ENCODE results near the gene DSCAML1. TPM values are rescaled to one million over a fixed set of nuclear protein-coding genes. Genes with fewer than 3 reads are reported as not detected.

The DSCAML1 gene
- total RNA-seq, 6 donors from 2014 or later, result 0.30 to 3.1 (median 1.3) TPM

DNA sequence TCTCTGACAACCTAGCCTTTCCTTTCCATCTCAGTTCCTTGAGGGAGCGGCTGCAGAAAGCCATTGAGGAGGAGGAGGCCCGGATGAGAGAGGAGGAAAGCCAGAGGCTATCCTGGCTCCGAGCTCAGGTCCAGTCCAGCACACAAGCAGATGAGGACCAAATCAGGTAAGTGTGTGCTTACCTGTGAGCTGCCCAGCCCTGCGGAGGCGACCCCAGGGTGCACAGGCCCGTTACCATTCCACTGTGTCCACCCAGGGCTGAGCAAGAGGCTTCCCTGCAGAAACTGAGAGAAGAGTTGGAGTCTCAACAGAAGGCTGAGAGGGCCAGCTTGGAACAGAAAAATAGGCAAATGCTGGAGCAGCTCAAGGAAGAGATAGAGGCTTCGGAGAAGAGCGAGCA lies 406.3 kb downstream of the DSCAML1 start:
- no peak overlapping the region for H3K27ac ChIP-seq
- DNase-seq (no peak), ATAC-seq (ENCODE audit: low FRiP score in 2 of 2) (no peak)
- TF ChIP-seq POLR2AphosphoS5 (IDR thresholded peaks at IDR 0.05), result no peak
- no peak for TF ChIP-seq CTCF (IDR thresholded peaks at IDR 0.05)
- no peak for TF ChIP-seq POLR2A (IDR thresholded peaks at IDR 0.05)
- no peak for TF ChIP-seq EP300 (IDR thresholded peaks at IDR 0.05)
- H3K4me3 ChIP-seq, result no peak overlapping the region
- WGBS, 2 donors, result 95% methylated on average over 8 of the region's 8 CpGs
- no peaks in the 10 kb centered on the region for H3K27me3 ChIP-seq
- no peaks in the 10 kb centered on the region for H3K4me1 ChIP-seq
- H3K9me3 ChIP-seq, result no peaks in the 10 kb centered on the region
- H3K36me3 ChIP-seq, result peaks cover 23 to 91% (median 69%) of the 10 kb centered on the region in 4 donors

- Histone ChIP-seq H3K4me3 (no peak overlapping the region), H3K36me3 (peaks cover 14 to 90% (median 59%) of the 10 kb centered on the region in 4 donors), H3K27ac (no peak overlapping the region), H3K4me1 (no peaks in the 10 kb centered on the region), H3K27me3 (no peaks in the 10 kb centered on the region), H3K9me3 (no peaks in the 10 kb centered on the region)
- DNase-seq (no peak), ATAC-seq (ENCODE audit: low FRiP score in 2 of 2) (no peak)
- 83 to 89% methylated on average over 2 to 3 of the region's 3 CpGs for WGBS, 2 donors
- TF ChIP-seq EP300 (IDR thresholded peaks at IDR 0.05) (no peak), POLR2A (IDR thresholded peaks at IDR 0.05) (no peak), CTCF (IDR thresholded peaks at IDR 0.05) (no peak)
Measured at GRCh38 chr11:117387992-117388755, 408.8 kb downstream of the DSCAML1 start.

DNA sequence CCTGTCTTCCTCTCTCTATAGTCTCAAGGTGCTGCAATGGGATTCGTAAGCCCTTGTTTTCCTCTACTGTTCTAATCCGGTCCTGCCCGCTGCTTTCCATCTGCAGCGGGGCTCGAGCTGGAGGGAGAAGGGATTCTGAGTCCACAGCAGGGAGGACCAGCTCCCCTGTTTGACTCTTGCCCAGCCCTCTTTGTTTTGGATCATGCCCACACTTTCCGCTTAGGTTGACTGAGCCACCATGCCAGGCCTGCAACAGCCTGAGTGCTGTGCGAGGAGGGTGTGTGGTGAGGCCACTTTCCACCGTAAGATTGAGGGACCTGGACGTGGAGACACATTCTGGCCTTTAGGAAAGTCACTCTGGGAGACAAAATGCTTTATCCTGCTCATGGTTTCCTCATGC lies 411.1 kb downstream of the DSCAML1 start:
- Histone ChIP-seq H3K4me1 (no peaks in the 10 kb centered on the region), H3K36me3 (peaks cover 10 to 90% (median 53%) of the 10 kb centered on the region in 4 donors), H3K4me3 (no peak overlapping the region), H3K27me3 (no peaks in the 10 kb centered on the region), H3K9me3 (no peaks in the 10 kb centered on the region), H3K27ac (no peak overlapping the region)
- ATAC-seq (ENCODE audit: low FRiP score in 2 of 2) (no peak), DNase-seq (no peak)
- TF ChIP-seq EP300 (IDR thresholded peaks at IDR 0.05) (no peak), POLR2AphosphoS5 (IDR thresholded peaks at IDR 0.05) (no peak), CTCF (IDR thresholded peaks at IDR 0.05) (no peak), POLR2A (IDR thresholded peaks at IDR 0.05) (no peak)
- 97 to 98% methylated on average over 9 of the region's 9 CpGs for WGBS, 2 donors

DNA sequence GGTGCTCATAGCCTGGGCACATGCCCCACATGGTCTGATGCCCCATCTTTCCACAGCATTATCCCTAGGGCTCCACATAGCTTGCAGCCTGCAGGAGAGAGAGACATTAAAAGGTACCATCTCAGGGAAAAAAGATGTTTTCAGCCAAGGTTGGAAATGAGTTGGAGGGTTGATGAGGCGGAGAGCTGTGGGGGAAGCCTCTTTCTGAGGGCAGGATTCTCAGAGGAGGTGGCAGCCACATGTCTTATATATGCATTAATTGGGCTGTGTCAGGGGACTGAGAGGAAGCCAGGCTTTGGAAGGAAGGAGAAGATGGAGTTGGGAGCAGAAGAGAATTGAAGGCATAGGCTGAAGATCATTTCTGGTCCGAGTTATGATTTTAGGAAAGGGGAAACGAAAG lies 411.5 kb downstream of the DSCAML1 start:
- Histone ChIP-seq H3K9me3 (no peaks in the 10 kb centered on the region), H3K4me3 (no peak overlapping the region), H3K27me3 (no peaks in the 10 kb centered on the region), H3K4me1 (no peaks in the 10 kb centered on the region), H3K36me3 (peaks cover 13 to 90% (median 53%) of the 10 kb centered on the region in 4 donors), H3K27ac (no peak overlapping the region)
- DNase-seq (no peak), ATAC-seq (ENCODE audit: low FRiP score in 2 of 2) (no peak)
- TF ChIP-seq POLR2A (IDR thresholded peaks at IDR 0.05), result no peak
- no peak for TF ChIP-seq POLR2AphosphoS5 (IDR thresholded peaks at IDR 0.05)
- no peak for TF ChIP-seq EP300 (IDR thresholded peaks at IDR 0.05)
- TF ChIP-seq CTCF (IDR thresholded peaks at IDR 0.05), result no peak
- WGBS, 2 donors, result 97 to 100% methylated on average over 3 of the region's 3 CpGs

DNA sequence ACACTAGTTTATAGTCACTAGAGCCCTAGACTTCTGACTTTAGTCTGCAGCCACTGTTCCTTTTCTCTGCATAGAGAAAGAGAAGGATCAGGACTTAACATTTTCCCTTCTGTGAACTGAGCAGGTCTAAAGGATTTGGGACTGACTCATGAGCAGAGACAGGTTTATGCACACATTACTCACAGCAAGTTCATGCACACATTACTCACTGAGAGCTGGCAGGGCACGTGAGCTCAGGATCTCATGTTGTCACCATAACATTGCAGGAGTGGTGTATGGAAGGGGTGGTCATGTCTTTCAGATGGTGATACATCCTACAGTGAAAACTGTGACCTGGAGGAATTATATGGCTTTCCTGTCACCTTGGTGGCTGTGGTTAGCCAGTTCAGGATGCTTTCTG lies 413.0 kb downstream of the DSCAML1 start:
- Histone ChIP-seq H3K27me3 (no peaks in the 10 kb centered on the region), H3K27ac (no peak overlapping the region), H3K36me3 (peaks cover 13 to 91% (median 57%) of the 10 kb centered on the region in 4 donors), H3K4me1 (peaks cover 0 to 4% (median 0%) of the 10 kb centered on the region in 4 donors), H3K4me3 (no peak overlapping the region), H3K9me3 (no peaks in the 10 kb centered on the region)
- no peak for TF ChIP-seq POLR2AphosphoS5 (IDR thresholded peaks at IDR 0.05)
- no peak for TF ChIP-seq POLR2A (IDR thresholded peaks at IDR 0.05)
- no peak for TF ChIP-seq EP300 (IDR thresholded peaks at IDR 0.05)
- no peak for TF ChIP-seq CTCF (IDR thresholded peaks at IDR 0.05)
- DNase-seq (no peak), ATAC-seq (ENCODE audit: low FRiP score in 2 of 2) (no peak)
- 89 to 100% methylated on average over 1 of the region's 1 CpG for WGBS, 2 donors

Measured in upper lobe of left lung (tissue), 6 donors.